ENCODE measurements around the gene SEZ6L. TPM values are rescaled to one million over a fixed set of nuclear protein-coding genes. Genes with fewer than 3 reads are reported as not detected.

SEZ6L gene
- total RNA-seq, 4 donors from 2014 or later: 0.23 to 0.83 (median 0.49) TPM

GRCh38 chr22:26197425-26197824 is 28.2 kb downstream of the SEZ6L start:
- Histone ChIP-seq H3K27me3 (peaks cover 0 to 50% (median 0%) of the 10 kb centered on the region in 4 donors), H3K4me1 (no peaks in the 10 kb centered on the region), H3K9me3 (no peaks in the 10 kb centered on the region), H3K36me3 (no peaks in the 10 kb centered on the region), H3K4me3 (no peak overlapping the region), H3K27ac (replicated peaks in 1 of 4) (no peak overlapping the region)
- 100% methylated on average over 1 of the region's 1 CpG for WGBS
- DNase-seq (ENCODE audit: extremely low spot score): no peak
- no peak for TF ChIP-seq EP300 (IDR thresholded peaks at IDR 0.05)
- TF ChIP-seq POLR2A (IDR thresholded peaks at IDR 0.05; ENCODE audit: low read depth): no peak
- no peak for TF ChIP-seq POLR2AphosphoS5 (IDR thresholded peaks at IDR 0.05)
- TF ChIP-seq CTCF (IDR thresholded peaks at IDR 0.05): no peak
- intact Hi-C loops (cut with DNase I): no loop called here

- TF ChIP-seq CTCF (IDR thresholded peaks at IDR 0.05): no peak
- no peak for TF ChIP-seq EP300 (IDR thresholded peaks at IDR 0.05)
- no peak for TF ChIP-seq POLR2AphosphoS5 (IDR thresholded peaks at IDR 0.05)
- TF ChIP-seq POLR2A (IDR thresholded peaks at IDR 0.05; ENCODE audit: low read depth): no peak
- DNase-seq (ENCODE audit: extremely low spot score): no peak
- no peaks in the 10 kb centered on the region for H3K9me3 ChIP-seq
- intact Hi-C loops (cut with DNase I): no loop called here
- 51% methylated on average over 3 of the region's 3 CpGs for WGBS
- H3K27ac ChIP-seq (replicated peaks in 1 of 4): no peak overlapping the region
- no peaks in the 10 kb centered on the region for H3K4me1 ChIP-seq
- H3K36me3 ChIP-seq: no peaks in the 10 kb centered on the region
- H3K4me3 ChIP-seq: no peak overlapping the region
- H3K27me3 ChIP-seq: peaks cover 0 to 57% (median 0%) of the 10 kb centered on the region in 4 donors
Measured at GRCh38 chr22:26199665-26200064, 30.4 kb downstream of the SEZ6L start.

GRCh38 chr22:26202280-26202924 is 33.1 kb downstream of the SEZ6L start:
- Histone ChIP-seq H3K27ac (replicated peaks in 1 of 4) (no peak overlapping the region), H3K9me3 (no peaks in the 10 kb centered on the region), H3K4me1 (no peaks in the 10 kb centered on the region), H3K36me3 (no peaks in the 10 kb centered on the region), H3K4me3 (no peak overlapping the region), H3K27me3 (peaks cover 0 to 38% (median 0%) of the 10 kb centered on the region in 4 donors)
- TF ChIP-seq EP300 (IDR thresholded peaks at IDR 0.05) (no peak), CTCF (IDR thresholded peaks at IDR 0.05) (no peak), POLR2AphosphoS5 (IDR thresholded peaks at IDR 0.05) (no peak), POLR2A (IDR thresholded peaks at IDR 0.05; ENCODE audit: low read depth) (no peak)
- intact Hi-C loops (cut with DNase I): no loop called here
- no peak for DNase-seq (ENCODE audit: extremely low spot score)
- 39% methylated on average over 5 of the region's 5 CpGs for WGBS

- Histone ChIP-seq H3K36me3 (no peaks in the 10 kb centered on the region), H3K27me3 (peaks cover 0 to 25% (median 0%) of the 10 kb centered on the region in 4 donors), H3K4me1 (no peaks in the 10 kb centered on the region), H3K27ac (replicated peaks in 1 of 4) (no peak overlapping the region), H3K4me3 (no peak overlapping the region), H3K9me3 (peaks cover 0 to 11% (median 0%) of the 10 kb centered on the region in 4 donors)
- 74% methylated on average over 4 of the region's 4 CpGs for WGBS
- intact Hi-C loops (cut with DNase I): no loop called here
- no peak for DNase-seq (ENCODE audit: extremely low spot score)
- TF ChIP-seq POLR2A (IDR thresholded peaks at IDR 0.05; ENCODE audit: low read depth) (no peak), EP300 (IDR thresholded peaks at IDR 0.05) (no peak), POLR2AphosphoS5 (IDR thresholded peaks at IDR 0.05) (no peak), CTCF (IDR thresholded peaks at IDR 0.05) (no peak)
Measured at GRCh38 chr22:26205494-26205893, 36.2 kb downstream of the SEZ6L start.

- intact Hi-C loops (cut with DNase I): no loop called here
- TF ChIP-seq POLR2A (IDR thresholded peaks at IDR 0.05; ENCODE audit: low read depth) (no peak), CTCF (IDR thresholded peaks at IDR 0.05) (no peak), EP300 (IDR thresholded peaks at IDR 0.05) (no peak), POLR2AphosphoS5 (IDR thresholded peaks at IDR 0.05) (no peak)
- H3K4me1 ChIP-seq: no peaks in the 10 kb centered on the region
- H3K9me3 ChIP-seq: peaks cover 0 to 11% (median 0%) of the 10 kb centered on the region in 4 donors
- WGBS: 70% methylated on average over 8 of the region's 8 CpGs
- no peaks in the 10 kb centered on the region for H3K36me3 ChIP-seq
- DNase-seq (ENCODE audit: extremely low spot score): no peak
- H3K27ac ChIP-seq (replicated peaks in 1 of 4): no peak overlapping the region
- peaks cover 0 to 41% (median under 1%) of the 10 kb centered on the region in 4 donors for H3K27me3 ChIP-seq
- H3K4me3 ChIP-seq: no peak overlapping the region
Measured at GRCh38 chr22:26210334-26210733, 41.1 kb downstream of the SEZ6L start.
